GM18909 (cell line): ENCODE results near the gene CATSPERE.

Experiments used
- ATAC-seq: cut with Tn5 transposase; IDR thresholded peaks from one replicate; pipeline ENCODE4 v1.9.1; 2021; ENCODE audit warnings: mild to moderate bottlenecking; ENCODE audit not compliant: unreplicated experiment, poor library complexity

CATSPERE gene

GRCh38 chr1:244614113-244614836, 153.2 kb downstream of the CATSPERE start:
- no peak for ATAC-seq

GRCh38 chr1:244614879-244615278, 153.8 kb downstream of the CATSPERE start:
- ATAC-seq, result no peak

- no peak for ATAC-seq
Observed at GRCh38 chr1:244615301-244615700, 154.2 kb downstream of the CATSPERE start.

- ATAC-seq, result no peak
Observed at GRCh38 chr1:244626709-244627108, 165.6 kb downstream of the CATSPERE start.

- no peak for ATAC-seq
Observed at GRCh38 chr1:244628789-244629188, 167.7 kb downstream of the CATSPERE start.

- ATAC-seq, result no peak
Observed at GRCh38 chr1:244633140-244633539, 172.1 kb downstream of the CATSPERE start.

- ATAC-seq, result no peak
Observed at GRCh38 chr1:244634546-244634945, 173.5 kb downstream of the CATSPERE start.

GRCh38 chr1:244636488-244637259, 175.6 kb downstream of the CATSPERE start:
- ATAC-seq, result no peak

- ATAC-seq, result no peak
Observed at GRCh38 chr1:244639561-244639960, 178.5 kb downstream of the CATSPERE start.

GRCh38 chr1:244640917-244641316, 179.8 kb downstream of the CATSPERE start:
- ATAC-seq, result no peak

GRCh38 chr1:244642526-244642925, 181.5 kb downstream of the CATSPERE start:
- ATAC-seq, result no peak

GRCh38 chr1:244642988-244643387, 181.9 kb downstream of the CATSPERE start:
- ATAC-seq, result no peak

GRCh38 chr1:244645414-244645813, 184.3 kb downstream of the CATSPERE start:
- no peak for ATAC-seq

GRCh38 chr1:244645890-244646289, 184.8 kb downstream of the CATSPERE start:
- ATAC-seq, result no peak

- no peak for ATAC-seq
Observed at GRCh38 chr1:244647819-244648218, 186.7 kb downstream of the CATSPERE start.

- no peak for ATAC-seq
Observed at GRCh38 chr1:244651956-244652622, 191.0 kb downstream of the CATSPERE start.

GRCh38 chr1:244652623-244653438, 191.8 kb downstream of the CATSPERE start, which contains the start of gene DESI2:
DESI2 (plus strand) TSS chr1:244653126; CDS start chr1:244653314, 188 bp downstream.
- peak; percentile 96 for ATAC-seq

- ATAC-seq, result peak; percentile 0
Observed at GRCh38 chr1:244653439-244654107, 192.5 kb downstream of the CATSPERE start.

GRCh38 chr1:244654108-244655038, 193.3 kb downstream of the CATSPERE start:
- no peak for ATAC-seq
